ENCODE results near the gene KRT7. TPM values are rescaled to one million over a fixed set of nuclear protein-coding genes. Genes with fewer than 3 reads are reported as not detected.
"Not testable (repeated sequence)": the region's sequence is repeated elsewhere in the genome, so short reads cannot be mapped to it uniquely, and the experiment has no call there.

The KRT7 gene
- total RNA-seq, 1 donor from 2014 or later: 335 TPM

- no peak for DNase-seq (ENCODE audit: low spot score)
These were observed 22.1 kb downstream of the KRT7 start for GRCh38 chr12:52254965-52255751.

DNA sequence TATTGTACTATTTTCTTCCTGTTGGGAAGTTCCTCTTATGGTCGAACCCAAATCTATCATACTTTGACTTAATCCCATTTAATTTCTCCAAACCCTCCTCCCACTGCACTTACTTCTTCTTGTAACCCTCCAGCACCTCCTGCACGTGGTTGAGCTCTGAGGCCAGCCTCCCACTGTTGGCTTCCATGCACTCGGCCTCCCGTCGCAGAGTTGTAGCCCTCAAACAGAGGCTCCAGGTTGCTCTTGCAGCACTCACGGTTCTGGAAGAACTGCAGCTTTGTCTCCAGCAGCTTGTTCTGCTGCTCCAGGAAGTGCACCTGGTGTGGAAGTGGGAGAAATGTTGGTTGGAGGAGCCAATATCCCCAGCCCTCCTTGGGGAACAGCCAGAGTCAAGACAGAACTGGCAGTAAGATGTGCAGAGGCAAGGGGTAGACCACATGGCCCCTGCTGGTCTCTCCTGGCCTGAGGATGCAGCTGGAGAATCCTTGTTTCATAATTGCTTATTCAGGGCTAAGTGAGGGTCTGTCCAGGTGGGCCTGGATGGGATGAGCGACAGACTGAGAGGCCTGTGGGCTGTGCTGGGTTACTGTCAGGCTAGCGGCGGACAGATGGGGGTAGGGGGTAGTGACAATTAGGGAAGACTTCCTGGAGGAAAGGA, 23.0 kb downstream of the KRT7 start:
- no peak for DNase-seq (ENCODE audit: low spot score)

GRCh38 chr12:52256584-52256935, 23.5 kb downstream of the KRT7 start:
- no peak for DNase-seq (ENCODE audit: low spot score)

DNA sequence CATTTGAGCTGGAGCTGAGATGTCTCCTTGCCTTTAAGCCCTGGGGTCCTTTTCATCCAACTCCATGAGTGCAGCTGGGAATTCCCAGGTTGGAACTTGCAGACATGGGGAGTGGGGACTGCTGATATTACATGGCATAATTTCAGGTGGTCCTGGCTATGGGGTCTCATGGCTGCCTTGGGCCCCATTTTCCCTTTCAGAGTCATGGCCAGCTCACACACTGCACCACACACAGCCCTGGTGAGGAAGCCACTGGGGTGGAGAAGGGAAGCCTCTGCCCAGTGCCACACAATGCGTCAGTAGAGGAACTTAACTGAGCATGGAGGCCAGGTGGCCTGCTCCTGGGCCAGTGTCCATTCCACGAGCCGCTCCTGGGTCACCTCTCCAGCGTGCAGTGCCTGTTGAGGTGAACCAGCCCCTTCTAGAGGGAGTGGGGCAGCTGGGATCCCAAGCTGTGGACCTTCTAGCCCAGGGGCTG, 24.1 kb downstream of the KRT7 start:
- no peak for DNase-seq (ENCODE audit: low spot score)

- DNase-seq (ENCODE audit: low spot score): not testable (repeated sequence)
These were observed 24.9 kb downstream of the KRT7 start for GRCh38 chr12:52257922-52258321.

- DNase-seq (ENCODE audit: low spot score): no peak
These were observed 25.4 kb downstream of the KRT7 start for GRCh38 chr12:52258335-52258901.

DNA sequence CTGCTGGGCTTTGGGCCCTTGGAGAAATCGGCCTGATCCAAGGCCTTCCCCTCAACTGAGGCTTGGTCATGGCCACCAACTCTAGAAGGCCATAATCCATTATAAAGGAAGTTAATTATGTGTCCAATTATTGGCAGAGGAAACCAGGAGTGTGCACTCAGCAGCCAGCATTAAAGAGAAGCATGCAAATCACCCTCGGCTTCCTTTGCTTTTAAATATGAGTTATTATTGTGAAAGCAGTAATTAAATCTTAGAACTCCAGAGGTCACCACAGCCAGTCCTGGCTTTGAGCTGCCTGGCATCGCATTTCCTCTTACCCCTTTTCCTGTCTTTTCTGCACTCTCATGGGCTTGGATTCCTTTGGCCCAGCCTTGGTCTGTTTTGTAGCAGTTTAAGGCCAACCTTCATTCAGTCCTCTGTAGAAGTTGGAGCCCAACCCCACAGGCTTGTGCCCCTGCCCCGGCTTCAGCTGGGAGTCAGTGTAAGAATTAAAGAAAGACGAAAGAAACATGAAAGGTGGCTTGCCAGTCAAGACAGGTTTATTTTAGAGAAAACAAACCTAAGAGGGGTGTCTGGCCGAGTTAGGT, 26.7 kb downstream of the KRT7 start:
- DNase-seq (ENCODE audit: low spot score): no peak

GRCh38 chr12:52260361-52261207, 27.5 kb downstream of the KRT7 start:
- no peak for DNase-seq (ENCODE audit: low spot score)

DNA sequence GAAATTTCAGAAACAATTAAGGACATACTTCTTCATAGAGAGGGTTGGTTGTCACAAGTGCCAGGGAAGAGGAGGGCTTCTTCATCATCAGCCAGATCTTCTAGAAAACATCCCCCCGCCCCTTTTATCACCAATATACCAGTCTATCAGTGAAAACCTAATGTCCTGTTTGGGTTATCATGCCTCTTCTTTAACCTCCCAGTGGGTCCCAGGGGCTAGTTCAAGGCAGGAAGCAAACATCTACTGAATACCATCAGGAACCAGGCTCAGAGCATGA, 28.1 kb downstream of the KRT7 start:
- no peak for DNase-seq (ENCODE audit: low spot score)

DNA sequence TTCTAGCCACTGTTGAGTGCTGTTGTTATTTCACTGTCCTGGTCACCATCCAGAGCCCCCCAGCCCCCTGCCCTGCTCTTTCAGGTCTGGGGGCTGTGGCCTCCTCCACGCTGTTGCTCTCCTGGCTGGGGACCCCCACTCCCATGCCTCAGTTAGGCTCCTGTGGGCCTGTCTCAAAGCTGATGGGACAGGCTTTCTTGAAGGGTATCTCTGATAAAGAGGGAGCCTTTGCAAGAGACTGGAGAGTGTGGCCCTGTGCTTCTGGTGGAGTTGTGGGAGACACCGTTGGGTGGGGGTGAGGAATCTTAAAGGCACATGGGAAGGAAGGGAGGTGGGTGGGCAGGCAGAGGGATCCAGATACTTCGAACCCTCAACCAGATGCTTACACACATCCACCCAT, 29.2 kb downstream of the KRT7 start:
- DNase-seq (ENCODE audit: low spot score): no peak

- DNase-seq (ENCODE audit: low spot score): no peak
These were observed 30.9 kb downstream of the KRT7 start for GRCh38 chr12:52263761-52264434.

DNA sequence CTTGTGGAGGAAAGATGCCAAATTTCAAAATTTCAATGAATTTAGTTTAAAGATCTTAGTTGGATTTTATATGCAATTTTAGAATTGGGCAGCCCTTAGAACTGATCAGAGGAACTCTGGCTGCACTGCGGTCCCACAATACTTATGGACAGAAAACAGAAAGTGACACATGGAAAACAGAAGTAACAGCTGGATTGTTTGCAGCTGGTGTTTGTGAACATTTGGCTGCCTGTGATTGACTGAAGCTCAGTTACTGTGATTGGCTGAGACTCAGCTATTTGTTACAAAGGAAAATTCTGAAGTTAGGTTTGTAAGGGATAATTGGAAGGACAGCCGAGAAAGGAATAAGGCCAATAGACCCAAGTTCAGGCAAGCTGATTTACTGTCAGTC, 31.4 kb downstream of the KRT7 start:
- no peak for DNase-seq (ENCODE audit: low spot score)

DNA sequence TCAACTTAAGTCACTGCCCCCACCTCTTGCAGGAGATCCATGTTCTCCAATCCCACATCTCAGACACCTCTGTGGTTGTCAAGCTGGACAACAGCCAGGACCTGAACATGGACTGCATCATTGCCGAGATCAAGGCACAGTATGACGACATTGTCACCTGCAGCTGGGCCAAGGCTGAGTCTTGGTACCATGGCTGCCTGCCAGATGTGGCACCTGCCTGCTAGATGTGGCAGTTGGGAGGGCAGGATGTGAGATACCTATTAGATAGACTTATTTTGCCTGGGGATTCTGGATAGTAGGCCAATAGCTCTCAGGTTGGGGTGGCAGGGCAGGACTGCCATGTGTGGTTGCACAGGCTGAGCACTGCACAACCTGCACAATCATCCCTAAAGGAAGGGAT, 33.5 kb downstream of the KRT7 start:
- DNase-seq (ENCODE audit: low spot score): no peak

DNA sequence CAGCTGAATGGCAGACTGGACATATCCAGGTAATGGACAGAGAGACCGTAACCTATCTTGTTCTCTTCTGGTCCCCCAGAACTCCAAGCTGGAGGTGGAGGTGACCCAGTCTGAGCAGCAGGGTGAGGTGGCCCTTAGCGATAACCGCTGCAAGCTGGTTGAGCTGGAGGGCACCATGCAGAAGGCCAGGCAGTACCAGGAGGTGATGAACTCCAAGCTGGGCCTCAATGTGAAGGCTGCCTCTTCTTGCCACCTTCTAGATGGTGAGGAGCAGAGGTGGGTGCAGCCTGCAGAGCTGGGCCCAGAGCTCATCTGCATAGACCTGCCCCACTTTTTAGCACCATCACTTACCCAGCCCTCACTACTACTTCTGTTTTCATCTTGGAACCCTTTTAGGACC, 34.2 kb downstream of the KRT7 start:
- no peak for DNase-seq (ENCODE audit: low spot score)

DNA sequence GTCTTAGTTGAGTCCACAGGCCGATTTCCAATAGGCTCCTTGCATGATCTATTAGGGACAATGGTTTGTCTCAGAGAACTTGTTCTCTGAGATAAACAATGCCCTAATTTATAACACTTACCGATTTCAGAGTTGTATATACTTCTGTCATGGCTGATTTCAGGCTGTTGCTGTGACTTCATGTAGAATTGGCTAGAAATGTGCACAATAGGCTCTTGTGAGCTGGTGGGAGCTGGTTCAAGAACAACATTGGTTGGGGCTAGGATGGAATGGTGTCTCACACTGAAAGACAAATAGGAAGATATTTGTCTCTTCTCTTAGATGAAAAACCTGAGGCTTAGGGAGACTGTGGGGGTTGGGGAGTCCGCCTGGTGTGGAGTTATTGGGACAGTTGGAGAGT, 34.7 kb downstream of the KRT7 start:
- DNase-seq (ENCODE audit: low spot score): no peak

DNA sequence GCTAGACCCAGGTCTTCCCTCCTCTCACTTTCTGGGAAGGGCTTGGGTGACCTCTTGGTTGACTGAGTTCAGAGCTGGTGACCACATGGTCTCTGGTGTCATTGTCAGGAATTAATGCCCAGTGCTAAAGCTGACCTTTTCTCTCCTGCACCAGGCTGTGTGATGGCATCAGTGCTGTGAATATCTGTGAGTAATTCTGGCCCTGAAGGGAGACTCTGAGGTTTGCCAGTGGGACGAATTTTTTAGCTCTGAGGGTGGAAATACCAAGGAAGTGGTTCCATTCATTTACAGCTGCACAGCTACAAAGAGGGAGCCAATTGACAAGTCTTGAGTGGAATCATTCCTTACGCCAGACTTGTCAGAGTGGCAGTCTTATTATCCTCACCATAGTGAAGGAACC, 35.2 kb downstream of the KRT7 start:
- DNase-seq (ENCODE audit: low spot score): no peak

GRCh38 chr12:52270541-52271070, 37.6 kb downstream of the KRT7 start:
- no peak for DNase-seq (ENCODE audit: low spot score)

- DNase-seq (ENCODE audit: low spot score): no peak
These were observed 38.1 kb downstream of the KRT7 start for GRCh38 chr12:52271158-52271557.

DNA sequence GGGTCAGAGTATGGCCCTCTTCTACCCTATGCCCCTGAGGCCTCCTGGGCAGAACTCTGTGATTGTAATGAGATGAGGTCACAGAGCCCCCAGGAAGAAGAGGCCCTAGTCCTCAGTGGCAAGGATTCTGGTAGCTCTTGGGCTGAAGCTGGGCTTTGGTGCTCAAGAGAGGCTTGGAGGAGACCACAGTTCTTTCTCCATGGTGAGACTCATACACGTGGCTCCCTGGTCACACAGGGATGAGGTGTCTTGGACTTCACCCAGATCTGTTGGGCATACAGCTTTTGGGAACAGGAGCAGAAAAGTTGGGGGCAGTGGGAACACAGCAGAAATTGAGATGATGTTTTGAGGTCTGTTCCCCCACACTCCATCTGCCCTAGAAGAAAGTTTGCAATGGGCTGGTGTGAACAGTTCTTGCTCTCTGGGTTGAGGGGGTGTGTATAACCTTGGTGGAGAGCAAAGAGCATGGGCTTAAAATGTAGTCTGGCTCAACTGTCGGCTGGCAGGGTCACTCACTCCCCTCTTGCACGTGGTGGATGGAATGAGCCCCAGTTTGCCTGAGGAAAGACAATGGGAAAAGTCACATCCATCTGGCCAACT, 41.6 kb downstream of the KRT7 start, which contains the start of gene KRT86:
Gene KRT86, plus strand, starts transcription at position 125 of the 600 bp plus-strand sequence. CDS start 27,272 bp downstream, outside the sequence.
- no peak for DNase-seq (ENCODE audit: low spot score)

DNA sequence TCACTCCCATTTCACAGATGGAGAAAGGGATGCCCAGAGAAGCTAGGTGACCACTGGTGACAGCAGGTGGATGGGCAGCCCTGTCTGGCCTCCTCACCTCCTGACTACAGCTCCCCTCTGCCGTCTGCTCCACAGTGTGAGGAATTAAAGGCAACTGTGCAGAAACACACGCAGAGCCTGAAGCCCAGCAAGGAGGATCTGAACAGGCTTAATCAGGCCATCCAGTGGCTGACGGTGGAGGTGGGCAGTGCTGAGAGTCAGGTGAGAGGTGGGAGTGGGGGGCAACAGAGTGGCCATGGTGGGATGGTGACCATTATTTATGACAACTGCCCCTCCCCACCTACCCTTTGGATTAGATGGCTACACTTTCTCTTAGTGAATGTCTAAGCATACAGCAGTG, 42.6 kb downstream of the KRT7 start:
- no peak for DNase-seq (ENCODE audit: low spot score)

Data from mucosa of gallbladder (tissue), 1 donor.